ENCODE results near the gene SKI.

SKI gene

GRCh38 chr1:2228157-2228594, at the start of gene SKI:
Gene SKI, plus strand, starts transcription at chr1:2228319. Its CDS starts 448 bp downstream, at chr1:2228767.
- DNase-seq: no peak

GRCh38 chr1:2178875-2179274, 49.2 kb upstream of the SKI start:
- DNase-seq: no peak

GRCh38 chr1:2179283-2180013, 48.7 kb upstream of the SKI start:
- DNase-seq: no peak

- no peak for DNase-seq
These were observed 47.5 kb upstream of the SKI start for GRCh38 chr1:2180297-2181245.

GRCh38 chr1:2181271-2181670, 46.8 kb upstream of the SKI start:
- DNase-seq: no peak

GRCh38 chr1:2181752-2182151, 46.4 kb upstream of the SKI start:
- no peak for DNase-seq

GRCh38 chr1:2182376-2182775, 45.7 kb upstream of the SKI start:
- no peak for DNase-seq

- DNase-seq: no peak
These were observed 44.2 kb upstream of the SKI start for GRCh38 chr1:2183937-2184334.

- DNase-seq: no peak
These were observed 43.6 kb upstream of the SKI start for GRCh38 chr1:2184531-2184930.

- DNase-seq: no peak
These were observed 43.2 kb upstream of the SKI start for GRCh38 chr1:2184934-2185333.

GRCh38 chr1:2185880-2186855, 42.0 kb upstream of the SKI start:
- no peak for DNase-seq

- no peak for DNase-seq
These were observed 41.2 kb upstream of the SKI start for GRCh38 chr1:2186901-2187300.

GRCh38 chr1:2187619-2188018, 40.5 kb upstream of the SKI start:
- DNase-seq: no peak

- no peak for DNase-seq
These were observed 39.8 kb upstream of the SKI start for GRCh38 chr1:2188336-2188735.

- DNase-seq: peak; percentile 87
These were observed 38.4 kb upstream of the SKI start for GRCh38 chr1:2189459-2190425.

- DNase-seq: no peak
These were observed 37.6 kb upstream of the SKI start for GRCh38 chr1:2190491-2190976.

GRCh38 chr1:2192031-2192995, 35.8 kb upstream of the SKI start:
- DNase-seq: no peak

- no peak for DNase-seq
These were observed 34.4 kb upstream of the SKI start for GRCh38 chr1:2193514-2194281.

- DNase-seq: peak; percentile 71
These were observed 33.7 kb upstream of the SKI start, which contains the start of gene FAAP20 for GRCh38 chr1:2194319-2194897. Gene FAAP20, minus strand, starts transcription at chr1:2194772. Its CDS starts 23 bp downstream, at chr1:2194749.
